Measurements from ENCODE around the gene SLC2A3. TPM values are rescaled to one million over a fixed set of nuclear protein-coding genes. Genes with fewer than 3 reads are reported as not detected.
"Not testable (repeated sequence)": the region's sequence is repeated elsewhere in the genome, so short reads cannot be mapped to it uniquely, and the experiment has no call there.

Gene SLC2A3
- polyA plus RNA-seq, 1 donor from 2014 or later = 27.2 TPM

DNA sequence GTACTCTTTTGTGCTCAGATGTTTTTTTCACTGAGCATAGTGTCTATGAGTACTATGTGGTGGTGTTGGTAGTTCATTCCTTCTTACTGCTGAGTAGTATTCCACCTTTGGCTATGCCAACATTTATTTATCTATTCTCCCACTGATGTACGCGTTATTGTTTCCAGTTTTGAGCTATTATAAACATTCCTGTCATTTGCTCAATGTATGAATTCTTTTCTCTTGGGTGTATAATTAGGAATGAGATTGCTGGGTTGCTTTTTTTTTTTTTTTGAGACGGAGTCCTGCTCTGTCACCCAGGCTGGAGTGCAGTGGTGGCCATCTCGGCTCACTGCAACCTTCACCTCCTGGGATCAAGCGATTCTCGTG is 37.5 kb upstream of the SLC2A3 start:
- Histone ChIP-seq H3K36me3 (ENCODE audit: insufficient read depth, low read length) (no peaks in the 10 kb centered on the region), H3K27ac (ENCODE audit: low read length) (no peak overlapping the region), H3K9me2 (ENCODE audit: insufficient read depth, low read length) (no peaks in the 10 kb centered on the region), H3K9me3 (ENCODE audit: low read length) (no peaks in the 10 kb centered on the region), H3K4me3 (ENCODE audit: low read length) (no peak overlapping the region), H3K9ac (ENCODE audit: low read length) (no peak overlapping the region), H4K20me1 (ENCODE audit: insufficient read depth) (no peaks in the 10 kb centered on the region), H3K79me2 (replicated peaks; ENCODE audit: insufficient read depth, low read length) (no peaks in the 10 kb centered on the region), H3K27me3 (ENCODE audit: insufficient read depth, low read depth, low read length) (no peaks in the 10 kb centered on the region), H2AFZ (ENCODE audit: low read depth, low read length) (no peak overlapping the region), H3F3A (ENCODE audit: insufficient read depth, low read length, poor library complexity, severe bottlenecking) (peaks cover 4% of the 10 kb centered on the region), H3K4me2 (ENCODE audit: low read length) (no peak overlapping the region)
- no peak for TF ChIP-seq TAF1 (IDR thresholded peaks at IDR 0.05; ENCODE audit: low read depth)
- no peak for TF ChIP-seq EZH2 (IDR thresholded peaks at IDR 0.05; ENCODE audit: borderline replicate concordance, insufficient read depth, low read length, poor library complexity, severe bottlenecking)
- TF ChIP-seq MXI1 (conservative IDR thresholded peaks at IDR 0.05; ENCODE audit: poor library complexity, severe bottlenecking) = no peak
- TF ChIP-seq, protein P1, sequence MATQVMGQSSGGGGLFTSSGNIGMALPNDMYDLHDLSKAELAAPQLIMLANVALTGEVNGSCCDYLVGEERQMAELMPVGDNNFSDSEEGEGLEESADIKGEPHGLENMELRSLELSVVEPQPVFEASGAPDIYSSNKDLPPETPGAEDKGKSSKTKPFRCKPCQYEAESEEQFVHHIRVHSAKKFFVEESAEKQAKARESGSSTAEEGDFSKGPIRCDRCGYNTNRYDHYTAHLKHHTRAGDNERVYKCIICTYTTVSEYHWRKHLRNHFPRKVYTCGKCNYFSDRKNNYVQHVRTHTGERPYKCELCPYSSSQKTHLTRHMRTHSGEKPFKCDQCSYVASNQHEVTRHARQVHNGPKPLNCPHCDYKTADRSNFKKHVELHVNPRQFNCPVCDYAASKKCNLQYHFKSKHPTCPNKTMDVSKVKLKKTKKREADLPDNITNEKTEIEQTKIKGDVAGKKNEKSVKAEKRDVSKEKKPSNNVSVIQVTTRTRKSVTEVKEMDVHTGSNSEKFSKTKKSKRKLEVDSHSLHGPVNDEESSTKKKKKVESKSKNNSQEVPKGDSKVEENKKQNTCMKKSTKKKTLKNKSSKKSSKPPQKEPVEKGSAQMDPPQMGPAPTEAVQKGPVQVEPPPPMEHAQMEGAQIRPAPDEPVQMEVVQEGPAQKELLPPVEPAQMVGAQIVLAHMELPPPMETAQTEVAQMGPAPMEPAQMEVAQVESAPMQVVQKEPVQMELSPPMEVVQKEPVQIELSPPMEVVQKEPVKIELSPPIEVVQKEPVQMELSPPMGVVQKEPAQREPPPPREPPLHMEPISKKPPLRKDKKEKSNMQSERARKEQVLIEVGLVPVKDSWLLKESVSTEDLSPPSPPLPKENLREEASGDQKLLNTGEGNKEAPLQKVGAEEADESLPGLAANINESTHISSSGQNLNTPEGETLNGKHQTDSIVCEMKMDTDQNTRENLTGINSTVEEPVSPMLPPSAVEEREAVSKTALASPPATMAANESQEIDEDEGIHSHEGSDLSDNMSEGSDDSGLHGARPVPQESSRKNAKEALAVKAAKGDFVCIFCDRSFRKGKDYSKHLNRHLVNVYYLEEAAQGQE (IDR thresholded peaks at IDR 0.05; ENCODE audit: borderline replicate concordance) = no peak
- TF ChIP-seq, protein P2, sequence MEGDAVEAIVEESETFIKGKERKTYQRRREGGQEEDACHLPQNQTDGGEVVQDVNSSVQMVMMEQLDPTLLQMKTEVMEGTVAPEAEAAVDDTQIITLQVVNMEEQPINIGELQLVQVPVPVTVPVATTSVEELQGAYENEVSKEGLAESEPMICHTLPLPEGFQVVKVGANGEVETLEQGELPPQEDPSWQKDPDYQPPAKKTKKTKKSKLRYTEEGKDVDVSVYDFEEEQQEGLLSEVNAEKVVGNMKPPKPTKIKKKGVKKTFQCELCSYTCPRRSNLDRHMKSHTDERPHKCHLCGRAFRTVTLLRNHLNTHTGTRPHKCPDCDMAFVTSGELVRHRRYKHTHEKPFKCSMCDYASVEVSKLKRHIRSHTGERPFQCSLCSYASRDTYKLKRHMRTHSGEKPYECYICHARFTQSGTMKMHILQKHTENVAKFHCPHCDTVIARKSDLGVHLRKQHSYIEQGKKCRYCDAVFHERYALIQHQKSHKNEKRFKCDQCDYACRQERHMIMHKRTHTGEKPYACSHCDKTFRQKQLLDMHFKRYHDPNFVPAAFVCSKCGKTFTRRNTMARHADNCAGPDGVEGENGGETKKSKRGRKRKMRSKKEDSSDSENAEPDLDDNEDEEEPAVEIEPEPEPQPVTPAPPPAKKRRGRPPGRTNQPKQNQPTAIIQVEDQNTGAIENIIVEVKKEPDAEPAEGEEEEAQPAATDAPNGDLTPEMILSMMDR (IDR thresholded peaks at IDR 0.05; ENCODE audit: poor library complexity, severe bottlenecking) = no peak
- TF ChIP-seq POLR2AphosphoS5 (IDR thresholded peaks at IDR 0.05) = no peak
- no peak for TF ChIP-seq RAD21 (conservative IDR thresholded peaks at IDR 0.05)
- no peak for TF ChIP-seq EP300 (conservative IDR thresholded peaks at IDR 0.05; ENCODE audit: poor library complexity, severe bottlenecking)
- TF ChIP-seq SMC3 (conservative IDR thresholded peaks at IDR 0.05; ENCODE audit: poor library complexity) = no peak

DNA sequence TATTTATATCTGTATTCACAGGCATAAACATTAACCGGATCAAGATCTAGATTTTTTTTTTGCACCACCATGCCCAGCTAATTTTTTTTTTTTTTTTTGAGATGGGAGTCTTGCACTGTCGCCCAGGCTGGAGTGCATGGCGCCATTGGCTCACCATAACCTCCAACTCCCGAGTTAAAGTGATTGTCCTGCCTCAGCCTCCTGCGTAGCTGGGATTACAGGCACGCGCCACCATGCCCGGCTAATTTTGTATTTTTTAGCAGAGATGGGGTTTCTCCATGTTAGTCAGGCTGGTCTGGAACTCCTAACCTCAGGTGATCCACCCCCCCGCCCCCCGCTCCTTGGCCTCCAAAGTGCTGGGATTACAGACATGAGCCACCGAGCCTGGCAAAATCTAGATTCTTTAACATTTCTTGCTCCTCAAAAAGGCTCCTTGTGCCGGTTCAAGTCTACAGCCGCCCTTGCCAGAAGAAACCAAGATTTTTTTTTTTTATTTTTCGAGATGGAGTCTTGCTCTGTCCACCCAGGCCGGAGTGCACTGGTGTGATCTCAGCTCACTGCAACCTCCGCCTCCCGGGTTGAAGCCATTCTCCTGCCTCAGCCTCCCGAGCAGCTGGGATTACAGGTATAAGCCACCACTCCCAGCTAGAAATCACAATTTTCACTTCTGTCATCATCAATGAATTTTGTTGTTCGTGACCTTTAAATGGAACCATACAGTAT is 36.9 kb upstream of the SLC2A3 start:
- Histone ChIP-seq H2AFZ (ENCODE audit: low read depth, low read length) (no peak overlapping the region), H3K36me3 (ENCODE audit: insufficient read depth, low read length) (no peaks in the 10 kb centered on the region), H3K79me2 (replicated peaks; ENCODE audit: insufficient read depth, low read length) (no peaks in the 10 kb centered on the region), H3K4me2 (ENCODE audit: low read length) (no peak overlapping the region), H3K27me3 (ENCODE audit: insufficient read depth, low read depth, low read length) (no peaks in the 10 kb centered on the region), H4K20me1 (ENCODE audit: insufficient read depth) (no peaks in the 10 kb centered on the region), H3K4me3 (ENCODE audit: low read length) (no peak overlapping the region), H3K9me3 (ENCODE audit: low read length) (no peaks in the 10 kb centered on the region), H3K9ac (ENCODE audit: low read length) (no peak overlapping the region), H3F3A (ENCODE audit: insufficient read depth, low read length, poor library complexity, severe bottlenecking) (peaks cover 4% of the 10 kb centered on the region), H3K9me2 (ENCODE audit: insufficient read depth, low read length) (no peaks in the 10 kb centered on the region), H3K27ac (ENCODE audit: low read length) (no peak overlapping the region)
- no peak for TF ChIP-seq MXI1 (conservative IDR thresholded peaks at IDR 0.05; ENCODE audit: poor library complexity, severe bottlenecking)
- no peak for TF ChIP-seq TAF1 (IDR thresholded peaks at IDR 0.05; ENCODE audit: low read depth)

DNA sequence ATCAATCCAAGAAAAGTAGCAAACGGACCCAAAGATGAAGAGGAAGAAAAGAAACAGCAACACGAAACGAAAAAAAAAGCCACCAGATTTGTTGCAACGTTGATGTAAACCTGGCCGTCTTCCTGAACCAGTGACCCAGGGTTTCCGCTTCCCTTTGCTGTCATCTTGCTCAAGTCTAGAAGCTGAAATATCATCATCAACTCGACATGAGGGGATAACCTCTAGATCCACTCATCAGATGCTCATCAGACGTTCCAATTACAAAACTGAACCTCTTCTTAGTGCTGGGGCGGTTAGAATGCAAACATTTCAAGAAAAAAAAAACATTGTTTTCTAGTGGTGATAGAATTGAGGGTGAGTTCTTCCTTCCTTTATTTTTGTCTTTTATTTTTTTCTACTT is 36.3 kb upstream of the SLC2A3 start:
- not testable (repeated sequence) for H3K36me3 ChIP-seq (ENCODE audit: insufficient read depth, low read length); H3K27ac ChIP-seq (ENCODE audit: low read length); H3K9me3 ChIP-seq (ENCODE audit: low read length); H3F3A ChIP-seq (ENCODE audit: insufficient read depth, low read length, poor library complexity, severe bottlenecking); H3K79me2 ChIP-seq (replicated peaks; ENCODE audit: insufficient read depth, low read length); H3K4me3 ChIP-seq (ENCODE audit: low read length); H3K27me3 ChIP-seq (ENCODE audit: insufficient read depth, low read depth, low read length); H3K9me2 ChIP-seq (ENCODE audit: insufficient read depth, low read length); H3K9ac ChIP-seq (ENCODE audit: low read length); H2AFZ ChIP-seq (ENCODE audit: low read depth, low read length); H3K4me2 ChIP-seq (ENCODE audit: low read length); H4K20me1 ChIP-seq (ENCODE audit: insufficient read depth)

DNA sequence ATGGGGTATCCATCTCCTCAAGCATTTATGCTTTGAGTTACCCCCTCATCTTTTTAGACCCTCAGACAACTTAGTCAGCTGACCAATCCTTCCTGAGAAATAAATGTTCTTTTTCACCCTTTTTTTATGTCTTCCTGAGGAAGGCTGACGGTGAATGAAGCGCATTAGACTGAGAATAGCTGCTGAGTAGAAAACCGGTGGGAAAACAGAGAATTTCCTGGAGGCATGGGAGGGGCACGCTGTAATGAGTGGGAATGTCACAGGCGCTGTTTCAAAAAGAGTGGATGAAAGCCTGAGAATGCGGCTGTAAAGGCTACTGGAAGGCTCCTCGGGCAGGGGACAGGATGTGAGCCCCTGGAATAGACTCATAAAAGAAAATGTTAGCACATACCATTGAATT is 35.8 kb upstream of the SLC2A3 start:
- not testable (repeated sequence) for H2AFZ ChIP-seq (ENCODE audit: low read depth, low read length); H3K79me2 ChIP-seq (replicated peaks; ENCODE audit: insufficient read depth, low read length); H3F3A ChIP-seq (ENCODE audit: insufficient read depth, low read length, poor library complexity, severe bottlenecking); H3K27me3 ChIP-seq (ENCODE audit: insufficient read depth, low read depth, low read length); H4K20me1 ChIP-seq (ENCODE audit: insufficient read depth); H3K9me3 ChIP-seq (ENCODE audit: low read length); H3K9me2 ChIP-seq (ENCODE audit: insufficient read depth, low read length); H3K36me3 ChIP-seq (ENCODE audit: insufficient read depth, low read length)
- Histone ChIP-seq H3K4me2 (ENCODE audit: low read length) (peak overlapping the region; percentile 88), H3K9ac (ENCODE audit: low read length) (peak overlapping the region; percentile 64), H3K27ac (ENCODE audit: low read length) (peak overlapping the region; percentile 69), H3K4me3 (ENCODE audit: low read length) (peak overlapping the region; percentile 67)

Measured in neural cell (in vitro differentiated cells).